Activated naive CD4-positive, alpha-beta T cell (primary cell): ENCODE results near the gene KHDRBS2.

Experiments used
- DNase-seq, 4 experiments: peaks; one replicate each; lab custom pipeline; 2025; lab: John Stamatoyannopoulos, UW

The KHDRBS2 gene

GRCh38 chr6:62285612-62286469, at the start of gene KHDRBS2:
Gene KHDRBS2, minus strand, starts transcription at chr6:62286225.
- no peak for DNase-seq

DNA sequence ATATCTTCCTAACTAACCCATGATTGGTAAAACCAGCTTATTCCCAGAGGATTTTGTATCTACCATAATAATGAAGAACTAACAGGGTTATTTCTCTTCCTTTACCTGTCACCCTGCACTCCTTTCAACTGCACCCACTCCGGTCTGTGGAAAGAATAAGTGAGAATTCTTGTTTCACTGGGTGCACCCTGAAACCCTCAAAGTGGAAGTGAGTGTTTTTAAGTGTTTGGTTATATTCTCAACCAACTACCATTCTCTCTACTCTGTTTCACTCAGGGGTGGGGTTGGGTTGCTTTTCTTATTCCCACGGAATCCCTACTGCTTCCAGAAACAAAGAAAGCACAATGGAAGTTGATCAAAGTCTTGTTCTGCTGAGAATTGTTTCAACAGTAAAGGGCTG, 42.6 kb upstream of the KHDRBS2 start:
- no peak for DNase-seq

DNA sequence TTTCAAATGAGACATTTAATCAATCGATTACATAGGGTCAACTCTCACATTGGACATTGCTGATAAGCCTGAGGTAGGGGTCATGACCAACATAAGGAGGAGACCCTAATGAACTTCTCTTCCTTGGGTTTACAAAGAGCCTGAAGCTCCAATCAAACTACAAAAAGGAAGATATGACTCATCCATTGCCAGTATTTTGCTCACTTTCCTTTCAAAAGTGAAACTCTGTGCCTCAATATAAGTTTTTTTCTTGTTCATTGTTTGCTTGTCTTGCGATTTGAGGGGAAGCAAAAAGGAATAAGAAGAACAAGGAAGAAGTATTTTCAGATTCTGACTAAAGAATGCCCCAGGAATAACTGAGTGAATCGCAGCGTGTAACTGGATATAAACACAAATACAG, 38.8 kb upstream of the KHDRBS2 start:
- DNase-seq: no peak

GRCh38 chr6:62323818-62324431, 37.9 kb upstream of the KHDRBS2 start:
- DNase-seq: no peak

- no peak for DNase-seq
Measured at GRCh38 chr6:62298745-62299392, 12.8 kb upstream of the KHDRBS2 start.

- DNase-seq: no peak
Measured at GRCh38 chr6:62296541-62296940, 10.5 kb upstream of the KHDRBS2 start.

GRCh38 chr6:62288974-62289373, 2.9 kb upstream of the KHDRBS2 start:
- DNase-seq: no peak

- no peak for DNase-seq
Measured at GRCh38 chr6:62288562-62288961, 2.5 kb upstream of the KHDRBS2 start.

- no peak for DNase-seq
Measured at GRCh38 chr6:62286470-62286843, 432 bp upstream of the KHDRBS2 start.

DNA sequence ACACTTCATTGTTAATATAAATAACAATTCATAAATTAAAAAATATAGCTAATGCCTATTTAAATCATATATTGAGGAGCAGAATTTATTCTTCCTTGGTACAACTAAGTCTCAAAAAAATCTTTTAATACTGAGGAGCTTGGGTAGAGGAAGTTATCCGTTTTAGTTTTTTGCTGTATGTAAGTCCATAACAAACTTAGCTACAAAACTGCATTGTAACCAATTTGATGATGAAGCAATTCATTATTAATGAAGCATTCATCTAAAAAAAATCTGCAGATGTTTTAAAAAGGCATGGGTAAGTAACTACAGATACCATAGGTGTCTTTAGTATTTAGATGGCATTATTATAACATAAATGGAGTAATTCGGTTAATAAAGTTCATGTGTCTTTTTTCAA, 1.3 kb downstream of the KHDRBS2 start:
- no peak for DNase-seq

DNA sequence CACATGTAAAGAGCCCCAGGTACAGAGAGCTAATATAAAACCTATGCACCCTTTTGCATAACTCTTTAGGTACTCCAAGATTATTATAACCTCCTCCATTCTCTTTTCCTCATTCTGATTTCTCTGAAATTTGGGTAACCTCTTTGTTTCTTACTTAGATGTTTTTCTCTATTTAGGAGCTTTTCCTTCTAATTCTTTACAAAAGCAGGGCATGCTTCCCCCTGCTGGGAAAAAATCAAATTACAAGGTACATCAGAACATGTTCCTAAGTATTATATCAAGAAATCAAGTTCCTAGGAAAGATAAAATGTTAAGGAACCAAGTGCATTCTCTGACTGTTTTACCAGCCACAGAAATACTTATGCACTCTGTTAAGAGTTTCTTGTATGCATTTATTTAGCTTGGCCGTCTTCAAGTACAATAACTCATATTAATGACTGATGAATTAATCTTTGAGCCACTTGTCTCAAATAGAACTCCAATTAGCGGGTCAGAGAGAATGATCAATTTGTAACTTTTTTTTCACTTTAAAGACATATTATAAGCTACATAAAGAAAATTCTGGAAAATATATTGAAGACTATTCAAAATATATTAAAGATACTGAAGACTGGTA, 2.1 kb downstream of the KHDRBS2 start:
- DNase-seq: no peak

GRCh38 chr6:62283365-62283764, 2.7 kb downstream of the KHDRBS2 start:
- DNase-seq: no peak

GRCh38 chr6:62280099-62280498, 5.9 kb downstream of the KHDRBS2 start:
- no peak for DNase-seq

- no peak for DNase-seq
Measured at GRCh38 chr6:62272114-62272513, 13.9 kb downstream of the KHDRBS2 start.

DNA sequence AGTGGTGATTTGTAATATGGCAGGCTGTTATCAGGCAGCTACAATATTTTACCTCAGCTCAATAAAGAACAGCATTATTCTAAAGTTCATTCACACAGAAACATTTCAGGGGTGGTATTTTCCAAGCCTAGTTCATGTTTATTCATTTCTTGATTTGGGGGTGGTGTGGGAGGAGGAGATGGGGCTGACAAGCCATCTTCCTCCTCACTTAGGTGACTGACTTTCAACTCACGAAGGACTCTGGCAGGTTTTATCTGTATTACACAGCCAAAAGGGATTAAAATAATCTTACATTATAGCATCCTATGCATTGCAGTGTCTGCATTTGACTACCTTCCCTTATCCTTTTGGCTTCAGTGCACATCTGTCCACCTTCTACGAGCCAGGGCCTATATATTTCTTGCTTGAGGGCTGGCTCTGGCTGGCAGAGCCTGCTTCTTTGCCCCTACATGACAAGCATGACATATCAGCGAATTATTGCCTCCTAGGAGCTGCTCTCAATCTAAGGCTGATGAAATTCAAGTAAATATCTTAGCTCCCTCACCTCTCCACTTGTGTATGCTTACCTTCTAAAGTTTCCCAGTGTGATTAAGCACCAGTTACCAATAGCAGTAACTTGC, 20.0 kb downstream of the KHDRBS2 start:
- DNase-seq: no peak

DNA sequence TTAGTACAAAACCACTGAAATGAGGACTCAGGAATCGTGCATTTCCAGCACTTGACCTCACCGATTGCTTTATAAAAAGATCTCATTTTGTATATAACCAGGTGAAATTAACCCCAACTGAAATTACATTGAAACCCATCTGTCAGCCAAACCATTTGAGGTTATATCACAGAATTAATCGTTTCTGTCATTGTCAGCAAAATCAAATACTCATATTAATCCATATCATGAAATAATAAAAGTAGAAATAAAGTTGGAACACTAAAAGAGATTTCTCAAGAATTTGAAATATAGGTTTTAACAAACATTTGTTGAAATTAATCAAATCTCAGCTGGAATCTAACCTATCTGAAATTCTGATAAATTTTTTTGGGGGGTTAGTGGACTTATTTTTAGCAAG, 23.7 kb downstream of the KHDRBS2 start:
- no peak for DNase-seq

GRCh38 chr6:62246087-62246486, 39.9 kb downstream of the KHDRBS2 start:
- DNase-seq: no peak

DNA sequence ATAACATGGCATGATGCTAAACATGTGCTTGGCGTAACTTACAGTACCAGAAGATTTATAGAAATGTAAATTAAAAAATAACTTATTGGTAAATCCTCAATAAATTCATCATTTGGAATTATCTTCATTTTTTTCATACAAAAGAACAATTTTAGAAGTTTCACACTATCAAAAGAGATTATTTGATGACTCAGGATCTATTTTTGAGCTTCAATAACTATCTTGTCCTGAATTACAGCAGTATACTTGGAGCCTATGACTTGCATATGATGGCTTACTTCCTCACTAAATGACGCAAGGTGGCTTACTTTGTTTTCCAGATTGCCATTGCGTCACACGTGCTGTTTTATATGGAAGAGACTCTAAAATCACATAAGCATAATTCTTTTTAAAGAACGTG, 49.2 kb downstream of the KHDRBS2 start:
- DNase-seq: no peak

- no peak for DNase-seq
Measured at GRCh38 chr6:62229231-62229630, 56.8 kb downstream of the KHDRBS2 start.

DNA sequence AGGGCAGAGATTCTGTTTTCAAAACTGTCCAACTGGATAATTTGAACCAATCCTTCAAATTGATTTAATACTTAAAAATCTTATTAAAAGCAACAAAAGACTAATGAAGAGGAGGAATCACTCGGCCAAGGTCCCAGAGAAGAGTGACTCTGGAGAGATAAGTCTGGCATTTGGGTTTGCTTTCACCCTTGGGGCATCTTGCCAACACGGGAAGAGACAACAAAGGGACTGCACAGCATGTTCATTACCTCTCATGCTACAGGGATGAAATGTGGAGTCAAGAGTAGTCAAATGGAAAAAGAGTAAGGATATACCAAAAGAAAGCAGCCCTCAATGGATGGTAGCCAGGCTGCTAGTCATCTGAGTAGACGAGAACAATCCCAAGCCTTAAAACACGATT, 68.2 kb downstream of the KHDRBS2 start:
- DNase-seq: no peak

DNA sequence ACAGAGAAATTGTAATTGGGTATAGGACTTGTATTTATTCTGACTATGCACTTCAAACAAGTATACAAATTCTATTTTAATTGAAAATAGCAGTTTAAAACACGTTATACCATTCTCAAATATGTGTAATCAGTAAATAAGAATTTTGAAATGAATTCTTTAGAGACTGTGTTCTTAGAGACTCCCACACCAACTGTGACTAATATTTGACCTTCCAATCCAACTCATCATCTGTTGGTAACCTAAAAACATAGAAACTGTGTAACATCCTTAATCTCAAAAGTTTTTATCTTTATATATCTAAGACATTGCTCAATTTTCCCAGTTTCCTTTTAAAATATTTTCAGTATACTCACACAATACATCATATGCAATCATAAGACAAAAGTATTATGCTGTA, 83.9 kb downstream of the KHDRBS2 start:
- no peak for DNase-seq

- no peak for DNase-seq
Measured at GRCh38 chr6:62192593-62192992, 93.4 kb downstream of the KHDRBS2 start.
